CD4-positive, alpha-beta T cell (primary cell): ENCODE measurements around the gene MB21D2. TPM values are rescaled to one million over a fixed set of nuclear protein-coding genes. Genes with fewer than 3 reads are reported as not detected.

Experiments
- ATAC-seq: fragments of 200-7000 bp; cut with Tn5 transposase; one replicate; pipeline ENCODE4 v1.10.0; 2022; ENCODE audit warnings: mild to moderate bottlenecking; ENCODE audit not compliant: poor library complexity
- CTCF ChIA-PET: fragments of 350-600 bp; sonication (Branson Sonifier 250); formaldehyde crosslinking; loops from one replicate; lab custom pipeline; 2021; ENCODE audit warnings: antibody characterized with exemption, inconsistent platforms; lab: Charles Lee
- POLR2A ChIA-PET: fragments of 350-600 bp; sonication (Branson Sonifier 250); formaldehyde crosslinking; loops from one replicate; lab custom pipeline; 2021; ENCODE audit warnings: antibody characterized with exemption, inconsistent platforms; lab: Charles Lee
- DNase-seq, 14 experiments: peaks; one replicate each; pipeline ENCODE4 v3.0.0-alpha.2; 2013 to 2020; ENCODE audit warnings: mixed read lengths in 2 of 14
- H3K27ac ChIP-seq, 2 donors: one replicate each; pipeline versions ENCODE4 v1.5.1 to v1.7.0; 2013; ENCODE audit warnings: low read length in 2 of 2, low read depth in 1 of 2, mild to moderate bottlenecking in 1 of 2
- H3K27me3 ChIP-seq, 2 experiments: 1 replicate in 1 of 2; 2 replicates in 1 of 2; pipeline versions ENCODE4 v1.6.1 to v1.7.0; 2013; ENCODE audit warnings: low read length in 2 of 2, control low read depth in 1 of 2, mild to moderate bottlenecking in 1 of 2, moderate library complexity in 1 of 2; ENCODE audit not compliant: insufficient read depth in 2 of 2, control insufficient read depth in 1 of 2
- H3K36me3 ChIP-seq: one replicate; pipeline ENCODE4 v1.6.1; 2013; ENCODE audit warnings: low read length, control low read depth; ENCODE audit not compliant: insufficient read depth
- H3K4me1 ChIP-seq: one replicate; pipeline ENCODE4 v1.6.1; 2013; ENCODE audit warnings: low read length, control low read depth; ENCODE audit not compliant: insufficient read depth
- H3K4me3 ChIP-seq: one replicate; pipeline ENCODE4 v1.5.1; 2013; ENCODE audit warnings: mild to moderate bottlenecking, low read length, moderate library complexity
- H3K9me3 ChIP-seq, 2 experiments: 1 replicate in 1 of 2; 2 replicates in 1 of 2; pipeline versions ENCODE4 v1.6.1 to v1.7.0; 2013; ENCODE audit warnings: low read length in 2 of 2, mild to moderate bottlenecking in 2 of 2, control low read depth in 1 of 2, moderate library complexity in 1 of 2; ENCODE audit not compliant: control insufficient read depth in 1 of 2, insufficient read depth in 1 of 2
- H3K27ac Mint-ChIP-seq: one replicate; pipeline ENCODE4 v1.8.0; 2020; ENCODE audit warnings: mixed read lengths
- H3K27me3 Mint-ChIP-seq: one replicate; pipeline ENCODE4 v1.8.0; 2021; ENCODE audit warnings: mixed read lengths
- H3K36me3 Mint-ChIP-seq: one replicate; pipeline ENCODE4 v1.8.0; 2021; ENCODE audit warnings: low read depth, mixed read lengths
- H3K4me1 Mint-ChIP-seq: one replicate; pipeline ENCODE4 v1.8.0; 2021; ENCODE audit warnings: low read depth, mixed read lengths
- H3K4me3 Mint-ChIP-seq: one replicate; pipeline ENCODE4 v1.8.0; 2020; ENCODE audit warnings: mild to moderate bottlenecking, mixed read lengths
- H3K9me3 Mint-ChIP-seq: one replicate; pipeline ENCODE4 v1.8.0; 2020; ENCODE audit warnings: mixed read lengths
- CTCF ChIP-seq: fragments of 200-600 bp; IDR thresholded peaks from one replicate; pipeline ENCODE4 v1.8.0; 2022; ENCODE audit warnings: antibody characterized with exemption, mild to moderate bottlenecking
- intact Hi-C, 2 experiments: fragments of 100-400 bp; cut with DNase I in 1 of 2; cut with micrococcal nuclease in 1 of 2; formaldehyde crosslinking; loops; one replicate each; pipeline versions ENCODE4 v1.15.1 to v1.9.0; 2023 to 2025; cut with DNase I, micrococcal nuclease
- total RNA-seq, 174 experiments: library from RNA in 2 of 174; stranded (reverse) in 2 of 174; gene quantifications; one replicate each; pipeline ENCODE4 v1.2.3 and lab custom pipeline; 2021 to 2026

Gene MB21D2
- total RNA-seq, 2 experiments from 2014 or later: 0.77 to 0.78 TPM

DNA sequence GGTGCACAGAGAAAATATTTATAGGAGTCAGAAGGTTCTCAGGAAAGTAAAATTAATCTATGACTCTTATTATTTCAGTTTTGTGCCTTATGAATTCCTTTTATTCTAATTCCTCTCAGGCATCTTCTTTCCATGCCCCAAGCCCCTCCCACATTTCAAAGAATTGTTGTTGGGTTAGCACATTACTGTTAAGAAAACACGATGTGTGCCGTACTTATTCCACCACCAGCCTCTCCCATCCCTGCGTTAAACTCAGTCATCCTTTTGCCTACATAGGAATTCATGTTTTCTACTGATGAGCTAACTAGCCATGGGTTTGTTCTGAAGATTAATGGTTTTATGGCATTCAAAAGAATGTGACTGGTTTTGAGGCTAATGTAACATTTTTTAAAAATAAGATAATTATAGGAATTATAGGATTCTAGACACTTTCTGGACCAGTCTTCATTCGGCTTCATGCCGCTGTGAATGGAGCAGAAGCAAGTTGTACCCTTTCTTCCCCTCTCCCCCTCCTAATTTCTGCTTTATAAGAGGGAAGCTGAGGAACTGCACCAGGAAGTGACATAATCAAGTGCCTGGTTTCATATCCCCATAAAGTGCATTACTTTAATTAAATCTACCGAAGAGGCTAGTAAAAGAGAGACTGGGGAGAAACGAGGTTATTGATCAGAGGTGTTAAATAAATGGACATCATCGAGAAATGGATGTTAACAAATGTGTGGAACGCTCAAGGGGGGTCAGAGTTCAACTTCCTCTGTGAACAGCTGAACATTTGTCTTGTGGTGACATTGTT is 12.3 kb upstream of the MB21D2 start:
- ChIA-PET POLR2A (no interaction called here), CTCF (no interaction called here)
- Mint-ChIP-seq H3K27me3 (peaks cover 13% of the 10 kb centered on the region), H3K4me1 (no peaks in the 10 kb centered on the region), H3K4me3 (no peak overlapping the region), H3K27ac (no peak overlapping the region), H3K36me3 (no peaks in the 10 kb centered on the region), H3K9me3 (no peaks in the 10 kb centered on the region)
- intact Hi-C loops: no loop called here
- no peak for TF ChIP-seq CTCF
- Histone ChIP-seq H3K36me3 (no peaks in the 10 kb centered on the region), H3K9me3 (no peaks in the 10 kb centered on the region), H3K27ac (no peak overlapping the region), H3K4me3 (no peak overlapping the region), H3K27me3 (no peaks in the 10 kb centered on the region), H3K4me1 (no peaks in the 10 kb centered on the region)
- ATAC-seq (no peak), DNase-seq (peak in 3 of 14 experiments; percentile 1 to 24 (median 23))

GRCh38 chr3:192929146-192929545 is 11.5 kb upstream of the MB21D2 start:
- DNase-seq (no peak), ATAC-seq (no peak)
- Mint-ChIP-seq H3K4me1 (no peaks in the 10 kb centered on the region), H3K27ac (no peak overlapping the region), H3K4me3 (no peak overlapping the region), H3K9me3 (no peaks in the 10 kb centered on the region), H3K27me3 (peaks cover 13% of the 10 kb centered on the region), H3K36me3 (no peaks in the 10 kb centered on the region)
- TF ChIP-seq CTCF: no peak
- no peaks in the 10 kb centered on the region for H3K27me3 ChIP-seq
- no peak overlapping the region for H3K4me3 ChIP-seq
- no peaks in the 10 kb centered on the region for H3K9me3 ChIP-seq
- intact Hi-C loops: no loop called here
- no peaks in the 10 kb centered on the region for H3K4me1 ChIP-seq
- no peak overlapping the region for H3K27ac ChIP-seq
- CTCF ChIA-PET: no interaction called here
- POLR2A ChIA-PET: no interaction called here
- H3K36me3 ChIP-seq: no peaks in the 10 kb centered on the region

DNA sequence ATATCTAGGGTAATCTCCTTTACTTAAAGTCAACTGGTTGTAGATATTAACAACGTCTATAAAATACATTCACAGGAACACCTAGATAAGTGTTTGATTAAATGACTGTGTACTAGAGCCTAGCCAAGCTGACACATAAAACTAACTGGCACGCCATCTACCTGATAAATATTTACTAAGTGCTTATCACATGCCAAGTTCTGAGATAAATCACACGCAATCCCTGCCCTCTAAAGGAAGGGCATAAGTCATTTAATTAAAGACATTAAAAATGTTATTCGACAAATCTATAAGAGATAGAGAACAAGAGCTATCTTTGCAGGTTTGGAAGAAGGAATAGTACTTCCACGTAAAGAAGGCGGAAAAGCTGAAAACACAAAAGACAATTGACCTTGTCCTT is 11.1 kb upstream of the MB21D2 start:
- no peak for ATAC-seq
- Mint-ChIP-seq H3K9me3 (no peaks in the 10 kb centered on the region), H3K27me3 (peaks cover 13% of the 10 kb centered on the region), H3K36me3 (no peaks in the 10 kb centered on the region), H3K27ac (no peak overlapping the region), H3K4me3 (no peak overlapping the region), H3K4me1 (no peaks in the 10 kb centered on the region)
- TF ChIP-seq CTCF: no peak
- no peak overlapping the region for H3K27ac ChIP-seq
- no peak overlapping the region for H3K4me3 ChIP-seq
- intact Hi-C loops: no loop called here
- H3K4me1 ChIP-seq: no peaks in the 10 kb centered on the region
- ChIA-PET POLR2A (no interaction called here), CTCF (no interaction called here)
- no peaks in the 10 kb centered on the region for H3K27me3 ChIP-seq
- H3K9me3 ChIP-seq: no peaks in the 10 kb centered on the region
- DNase-seq: no peak
- H3K36me3 ChIP-seq: no peaks in the 10 kb centered on the region
